ENCODE data around the gene CELA2A.

DNA sequence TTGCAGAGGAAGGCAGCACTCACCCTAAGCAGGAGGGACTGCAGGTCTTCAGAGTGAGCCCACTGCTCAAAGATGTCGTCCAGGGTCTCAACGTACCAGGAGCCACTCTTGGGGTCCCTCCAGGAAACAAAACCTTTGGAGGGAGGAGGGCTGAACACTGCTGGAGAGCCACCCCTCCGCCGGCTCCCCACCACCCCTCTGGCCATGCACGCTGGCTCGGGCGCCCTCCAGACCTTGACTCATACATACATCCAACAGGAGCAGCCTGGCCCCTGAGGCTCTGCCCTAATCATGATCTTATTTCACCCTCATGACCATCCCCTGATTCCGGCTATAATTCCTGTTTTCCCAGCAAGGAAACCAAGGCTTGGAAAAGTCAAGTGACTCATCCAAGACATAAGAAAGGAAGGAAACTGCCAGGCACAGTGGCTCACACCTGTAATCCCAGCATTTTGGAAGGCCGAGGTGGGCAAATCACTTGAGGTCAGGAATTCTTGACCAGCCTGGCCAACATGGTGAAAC lies 37.4 kb downstream of the CELA2A start:
- TF ChIP-seq, protein P1, sequence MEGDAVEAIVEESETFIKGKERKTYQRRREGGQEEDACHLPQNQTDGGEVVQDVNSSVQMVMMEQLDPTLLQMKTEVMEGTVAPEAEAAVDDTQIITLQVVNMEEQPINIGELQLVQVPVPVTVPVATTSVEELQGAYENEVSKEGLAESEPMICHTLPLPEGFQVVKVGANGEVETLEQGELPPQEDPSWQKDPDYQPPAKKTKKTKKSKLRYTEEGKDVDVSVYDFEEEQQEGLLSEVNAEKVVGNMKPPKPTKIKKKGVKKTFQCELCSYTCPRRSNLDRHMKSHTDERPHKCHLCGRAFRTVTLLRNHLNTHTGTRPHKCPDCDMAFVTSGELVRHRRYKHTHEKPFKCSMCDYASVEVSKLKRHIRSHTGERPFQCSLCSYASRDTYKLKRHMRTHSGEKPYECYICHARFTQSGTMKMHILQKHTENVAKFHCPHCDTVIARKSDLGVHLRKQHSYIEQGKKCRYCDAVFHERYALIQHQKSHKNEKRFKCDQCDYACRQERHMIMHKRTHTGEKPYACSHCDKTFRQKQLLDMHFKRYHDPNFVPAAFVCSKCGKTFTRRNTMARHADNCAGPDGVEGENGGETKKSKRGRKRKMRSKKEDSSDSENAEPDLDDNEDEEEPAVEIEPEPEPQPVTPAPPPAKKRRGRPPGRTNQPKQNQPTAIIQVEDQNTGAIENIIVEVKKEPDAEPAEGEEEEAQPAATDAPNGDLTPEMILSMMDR (IDR thresholded peaks at IDR 0.05), result no peak
- no peak for TF ChIP-seq POLR2A (IDR thresholded peaks at IDR 0.05)

Measured in adrenal gland (tissue), 5 donors.